Measurements from ENCODE around the gene C1S.
"Not testable (repeated sequence)": the region's sequence is repeated elsewhere in the genome, so short reads cannot be mapped to it uniquely, and the experiment has no call there.

The C1S gene

GRCh38 chr12:7047306-7047705 is 13.2 kb upstream of the C1S start:
- DNase-seq, result no peak

- DNase-seq, result not testable (repeated sequence)
Measured at GRCh38 chr12:7049445-7049951, 11.0 kb upstream of the C1S start.

GRCh38 chr12:7049973-7050372 is 10.5 kb upstream of the C1S start:
- not testable (repeated sequence) for DNase-seq

GRCh38 chr12:7054925-7055324 is 5.6 kb upstream of the C1S start:
- no peak for DNase-seq

- DNase-seq, result not testable (repeated sequence)
Measured at GRCh38 chr12:7055736-7056135, 4.8 kb upstream of the C1S start.

- no peak for DNase-seq
Measured at GRCh38 chr12:7058163-7058845, 2.2 kb upstream of the C1S start.

GRCh38 chr12:7058850-7059395 is 1.6 kb upstream of the C1S start:
- no peak for DNase-seq

GRCh38 chr12:7059780-7060179 is 738 bp upstream of the C1S start:
- no peak for DNase-seq

GRCh38 chr12:7061138-7061537 is 620 bp downstream of the C1S start:
- no peak for DNase-seq

- no peak for DNase-seq
Measured at GRCh38 chr12:7061596-7061995, 1.1 kb downstream of the C1S start.

- no peak for DNase-seq
Measured at GRCh38 chr12:7064516-7064915, 4.0 kb downstream of the C1S start.

- no peak for DNase-seq
Measured at GRCh38 chr12:7065073-7065623, 4.6 kb downstream of the C1S start.

- DNase-seq, result no peak
Measured at GRCh38 chr12:7066596-7066995, 6.1 kb downstream of the C1S start.

- DNase-seq, result no peak
Measured at GRCh38 chr12:7067096-7067495, 6.6 kb downstream of the C1S start.

- no peak for DNase-seq
Measured at GRCh38 chr12:7068240-7068993, 7.9 kb downstream of the C1S start.

GRCh38 chr12:7068994-7069346 is 8.5 kb downstream of the C1S start:
- DNase-seq, result no peak

- DNase-seq, result no peak
Measured at GRCh38 chr12:7069386-7069785, 8.9 kb downstream of the C1S start.

- DNase-seq, result no peak
Measured at GRCh38 chr12:7072035-7072434, 11.5 kb downstream of the C1S start.

GRCh38 chr12:7072554-7072953 is 12.0 kb downstream of the C1S start:
- no peak for DNase-seq

- DNase-seq, result no peak
Measured at GRCh38 chr12:7073946-7074345, 13.4 kb downstream of the C1S start.

- no peak for DNase-seq
Measured at GRCh38 chr12:7075518-7075917, 15.0 kb downstream of the C1S start.

GRCh38 chr12:7075939-7076338 is 15.4 kb downstream of the C1S start:
- no peak for DNase-seq

- no peak for DNase-seq
Measured at GRCh38 chr12:7076493-7076892, 16.0 kb downstream of the C1S start.

GRCh38 chr12:7078163-7078562 is 17.6 kb downstream of the C1S start:
- DNase-seq, result no peak

Data from activated T-cell treated with anti-CD3 and anti-CD28 coated beads for 4 hours (primary cell).